Colonic mucosa (tissue), 4 donors: ENCODE measurements around the gene FILIP1. TPM values are rescaled to one million over a fixed set of nuclear protein-coding genes. Genes with fewer than 3 reads are reported as not detected.

Experiments used
- DNase-seq: peaks from one replicate; pipeline ENCODE4 v3.0.0-alpha.2; 2020
- H3K27ac ChIP-seq: fragments of 200-600 bp; one replicate; pipeline ENCODE4 v1.8.0; 2021
- H3K27me3 ChIP-seq: fragments of 200-600 bp; one replicate; pipeline ENCODE4 v1.8.0; 2021
- H3K36me3 ChIP-seq: fragments of 200-600 bp; one replicate; pipeline ENCODE4 v1.8.0; 2021
- H3K4me1 ChIP-seq: fragments of 200-600 bp; one replicate; pipeline ENCODE4 v1.8.0; 2021; ENCODE audit warnings: mild to moderate bottlenecking
- H3K4me3 ChIP-seq: fragments of 200-600 bp; one replicate; pipeline ENCODE4 v1.8.0; 2021
- H3K9ac ChIP-seq, 2 donors: one replicate each; pipeline ENCODE4 v1.7.0; 2013; ENCODE audit warnings: control low read depth in 2 of 2, low read depth in 2 of 2, low read length in 2 of 2
- H3K9me3 ChIP-seq: fragments of 200-600 bp; one replicate; pipeline ENCODE4 v1.8.0; 2021
- CTCF ChIP-seq: fragments of 200-600 bp; IDR thresholded peaks from one replicate; pipeline ENCODE4 v1.8.0; 2022; ENCODE audit warnings: antibody characterized with exemption, mild to moderate bottlenecking
- intact Hi-C: fragments of 100-400 bp; cut with DNase I; formaldehyde crosslinking; loops from one replicate; pipeline ENCODE4 v1.14.1; 2022
- total RNA-seq, 2 donors: library from RNA; stranded (reverse); fragmentation: NEBNext Ultra II Directional in 1 of 2; extraction: Animal tissue kit (Norgen Biotek cat#: 25700) in 1 of 2; gene quantifications; one replicate each; pipeline ENCODE4 v1.2.1, GENCODE V29; 2021
- donor health status: healthy.
- donor health status: DM: no; HTN: no; CAD: no.
- donor health status: DM: no; HTN: no; CAD: no.

Gene FILIP1
- total RNA-seq, 2 donors from 2014 or later, result 0.57 to 6.5 TPM

DNA sequence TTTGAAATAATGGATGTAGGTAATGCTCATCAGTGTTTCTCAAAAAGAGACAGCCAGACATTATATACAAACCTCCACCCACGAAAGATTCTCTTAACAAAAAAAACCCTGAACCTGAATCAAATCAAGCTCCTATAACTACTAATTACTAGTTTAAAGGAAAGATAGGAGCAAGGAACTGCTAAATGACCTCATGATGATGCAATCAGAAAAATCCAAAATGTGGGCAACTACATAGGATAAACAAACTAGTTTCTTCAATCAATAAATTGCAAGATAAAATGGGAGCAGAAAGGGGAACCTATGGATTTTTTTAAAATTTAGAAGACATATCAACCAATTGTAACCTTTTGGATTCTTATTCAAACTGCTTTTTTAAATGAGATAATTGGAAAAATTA is 165.8 kb downstream of the FILIP1 start:
- TF ChIP-seq CTCF, result no peak
- intact Hi-C loops, result no loop called here

GRCh38 chr6:75326557-75327258 is 166.9 kb downstream of the FILIP1 start:
- no peak overlapping the region for H3K27ac ChIP-seq
- no peaks in the 10 kb centered on the region for H3K36me3 ChIP-seq
- no peaks in the 10 kb centered on the region for H3K27me3 ChIP-seq
- H3K9me3 ChIP-seq, result no peaks in the 10 kb centered on the region
- no peak for TF ChIP-seq CTCF
- no peaks in the 10 kb centered on the region for H3K4me1 ChIP-seq
- H3K9ac ChIP-seq, result no peak overlapping the region
- intact Hi-C loops, result no loop called here
- no peak overlapping the region for H3K4me3 ChIP-seq
- DNase-seq, result no peak

More for the DNA sequence above, 165.8 kb downstream of the FILIP1 start:
- Histone ChIP-seq H3K27me3 (no peaks in the 10 kb centered on the region), H3K27ac (no peak overlapping the region), H3K4me1 (no peaks in the 10 kb centered on the region), H3K36me3 (no peaks in the 10 kb centered on the region), H3K4me3 (no peak overlapping the region), H3K9me3 (no peaks in the 10 kb centered on the region), H3K9ac (no peak overlapping the region)
- no peak for DNase-seq

DNA sequence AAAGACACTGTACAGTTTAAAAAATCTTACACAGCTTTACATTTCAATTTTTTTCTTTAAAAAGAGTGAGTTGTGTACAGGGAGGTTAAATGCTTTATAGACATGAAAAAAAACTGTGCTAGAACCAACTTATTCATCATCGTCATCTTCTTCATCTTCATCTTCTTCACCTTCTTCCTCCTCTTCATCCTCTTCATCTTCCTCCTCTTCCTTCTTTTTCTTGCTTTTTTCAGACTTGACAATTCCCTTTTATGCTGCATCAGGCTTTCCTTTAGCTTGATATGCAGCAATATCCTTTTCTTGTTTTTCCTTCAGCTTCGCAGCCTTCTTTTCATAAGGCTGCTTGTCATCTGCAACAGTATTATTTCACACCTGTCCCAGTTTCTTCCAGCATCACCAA is 174.7 kb downstream of the FILIP1 start:
- Histone ChIP-seq H3K27ac (no peak overlapping the region), H3K4me1 (no peaks in the 10 kb centered on the region), H3K36me3 (no peaks in the 10 kb centered on the region), H3K27me3 (no peaks in the 10 kb centered on the region), H3K4me3 (no peak overlapping the region), H3K9ac (no peak overlapping the region), H3K9me3 (no peaks in the 10 kb centered on the region)
- no peak for TF ChIP-seq CTCF
- intact Hi-C loops, result no loop called here
- no peak for DNase-seq

DNA sequence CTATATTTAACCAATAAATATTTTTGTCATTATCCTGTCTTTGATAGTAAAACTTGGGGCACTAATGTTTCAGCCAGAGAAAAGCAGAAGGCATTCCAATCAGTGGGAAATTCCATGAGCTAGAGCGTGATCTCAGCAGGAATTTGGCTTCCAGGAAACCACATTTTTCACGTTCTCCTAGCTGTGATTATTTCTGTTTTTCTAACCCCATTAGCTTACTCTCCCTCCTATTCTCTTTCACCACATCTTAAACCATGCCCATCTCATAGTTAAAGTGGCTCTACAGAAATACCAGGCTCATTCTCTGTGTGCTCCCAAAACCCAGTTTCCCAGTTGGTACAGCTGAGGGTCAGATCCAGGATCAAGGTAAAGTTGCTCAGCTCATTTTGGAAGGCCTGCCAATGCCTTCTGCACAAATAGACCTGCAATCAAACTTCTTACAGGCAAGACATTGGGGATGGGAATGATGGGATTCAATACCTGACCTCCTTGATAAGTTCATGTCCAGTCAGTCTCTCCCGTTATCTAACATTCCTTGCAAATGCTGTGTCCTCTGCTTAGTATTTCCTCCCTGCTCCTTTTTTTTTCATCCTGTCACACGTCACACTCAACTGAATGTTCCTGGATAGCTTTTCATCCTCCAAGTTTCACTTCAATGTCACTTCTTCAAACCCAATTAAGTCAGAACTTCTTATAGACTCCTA is 175.9 kb downstream of the FILIP1 start:
- H3K36me3 ChIP-seq, result no peaks in the 10 kb centered on the region
- no peak overlapping the region for H3K4me3 ChIP-seq
- no peak overlapping the region for H3K9ac ChIP-seq
- no peak for TF ChIP-seq CTCF
- H3K9me3 ChIP-seq, result no peaks in the 10 kb centered on the region
- DNase-seq, result no peak
- H3K27ac ChIP-seq, result no peak overlapping the region
- intact Hi-C loops, result no loop called here
- H3K4me1 ChIP-seq, result no peaks in the 10 kb centered on the region
- no peaks in the 10 kb centered on the region for H3K27me3 ChIP-seq

DNA sequence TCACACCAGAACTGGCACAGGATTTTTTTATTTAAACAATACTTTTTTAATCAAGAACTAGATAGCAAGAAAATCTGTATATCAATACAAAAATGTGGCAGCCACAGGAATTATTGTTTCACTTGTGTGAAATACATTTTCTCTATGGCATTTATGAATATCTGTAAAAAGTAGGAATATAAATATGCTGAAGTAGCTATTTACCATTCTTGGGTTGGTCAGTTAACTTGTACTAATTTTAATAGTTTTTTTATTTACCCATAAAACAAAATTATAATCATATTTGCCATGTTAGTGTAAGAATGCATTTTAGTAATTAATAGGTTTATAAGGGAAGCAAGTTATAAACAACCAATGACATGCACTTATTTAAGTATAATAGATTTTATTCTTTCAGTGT is 177.6 kb downstream of the FILIP1 start:
- Histone ChIP-seq H3K4me3 (no peak overlapping the region), H3K36me3 (no peaks in the 10 kb centered on the region), H3K27me3 (no peaks in the 10 kb centered on the region), H3K27ac (no peak overlapping the region), H3K4me1 (no peaks in the 10 kb centered on the region), H3K9ac (no peak overlapping the region), H3K9me3 (no peaks in the 10 kb centered on the region)
- no peak for DNase-seq
- no peak for TF ChIP-seq CTCF
- intact Hi-C loops, result no loop called here
